Nephron (organoid): ENCODE results near the gene LCAT.

Experiments used
- H3K27ac Mint-ChIP-seq, 3 experiments: 2 replicates each; pipeline ENCODE4 v1.8.0; 2020; ENCODE audit warnings: mixed read lengths in 3 of 3, mild to moderate bottlenecking in 2 of 3, moderate library complexity in 1 of 3
- H3K27me3 Mint-ChIP-seq: 2 replicates; pipeline ENCODE4 v1.8.0; 2021; ENCODE audit warnings: low read depth, mild to moderate bottlenecking, moderate library complexity, mixed read lengths
- H3K36me3 Mint-ChIP-seq: 2 replicates; pipeline ENCODE4 v1.8.0; 2020; ENCODE audit warnings: low read depth, mixed read lengths
- H3K4me1 Mint-ChIP-seq: 2 replicates; pipeline ENCODE4 v1.8.0; 2020; ENCODE audit warnings: mixed read lengths
- H3K4me3 Mint-ChIP-seq, 3 experiments: 2 replicates each; pipeline ENCODE4 v1.8.0; 2020; ENCODE audit warnings: mild to moderate bottlenecking in 3 of 3, mixed read lengths in 3 of 3, moderate library complexity in 2 of 3
- H3K9me3 Mint-ChIP-seq: 2 replicates; pipeline ENCODE4 v1.8.0; 2020; ENCODE audit warnings: mixed read lengths
- TF ChIP-seq, protein P1 (sequence below), 3 experiments: fragments of 200-600 bp; sonication (generic); IDR thresholded peaks; one replicate each; pipeline ENCODE4 v1.5.0; 2021; ENCODE audit warnings: antibody characterized with exemption in 3 of 3; ENCODE audit not compliant: unreplicated experiment in 3 of 3

LCAT gene

GRCh38 chr16:67928561-67929364, 15.2 kb downstream of the LCAT start:
- Mint-ChIP-seq H3K36me3 (no peaks in the 10 kb centered on the region), H3K4me1 (peaks cover under 1% of the 10 kb centered on the region), H3K4me3 (no peak overlapping the region), H3K9me3 (no peaks in the 10 kb centered on the region), H3K27ac (no peak overlapping the region), H3K27me3 (no peaks in the 10 kb centered on the region)
- TF ChIP-seq, protein P1, sequence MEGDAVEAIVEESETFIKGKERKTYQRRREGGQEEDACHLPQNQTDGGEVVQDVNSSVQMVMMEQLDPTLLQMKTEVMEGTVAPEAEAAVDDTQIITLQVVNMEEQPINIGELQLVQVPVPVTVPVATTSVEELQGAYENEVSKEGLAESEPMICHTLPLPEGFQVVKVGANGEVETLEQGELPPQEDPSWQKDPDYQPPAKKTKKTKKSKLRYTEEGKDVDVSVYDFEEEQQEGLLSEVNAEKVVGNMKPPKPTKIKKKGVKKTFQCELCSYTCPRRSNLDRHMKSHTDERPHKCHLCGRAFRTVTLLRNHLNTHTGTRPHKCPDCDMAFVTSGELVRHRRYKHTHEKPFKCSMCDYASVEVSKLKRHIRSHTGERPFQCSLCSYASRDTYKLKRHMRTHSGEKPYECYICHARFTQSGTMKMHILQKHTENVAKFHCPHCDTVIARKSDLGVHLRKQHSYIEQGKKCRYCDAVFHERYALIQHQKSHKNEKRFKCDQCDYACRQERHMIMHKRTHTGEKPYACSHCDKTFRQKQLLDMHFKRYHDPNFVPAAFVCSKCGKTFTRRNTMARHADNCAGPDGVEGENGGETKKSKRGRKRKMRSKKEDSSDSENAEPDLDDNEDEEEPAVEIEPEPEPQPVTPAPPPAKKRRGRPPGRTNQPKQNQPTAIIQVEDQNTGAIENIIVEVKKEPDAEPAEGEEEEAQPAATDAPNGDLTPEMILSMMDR (IDR thresholded peaks at IDR 0.05; ENCODE audit: unreplicated experiment in 3 of 3): peak; percentile 73 to 83 (median 80)

DNA sequence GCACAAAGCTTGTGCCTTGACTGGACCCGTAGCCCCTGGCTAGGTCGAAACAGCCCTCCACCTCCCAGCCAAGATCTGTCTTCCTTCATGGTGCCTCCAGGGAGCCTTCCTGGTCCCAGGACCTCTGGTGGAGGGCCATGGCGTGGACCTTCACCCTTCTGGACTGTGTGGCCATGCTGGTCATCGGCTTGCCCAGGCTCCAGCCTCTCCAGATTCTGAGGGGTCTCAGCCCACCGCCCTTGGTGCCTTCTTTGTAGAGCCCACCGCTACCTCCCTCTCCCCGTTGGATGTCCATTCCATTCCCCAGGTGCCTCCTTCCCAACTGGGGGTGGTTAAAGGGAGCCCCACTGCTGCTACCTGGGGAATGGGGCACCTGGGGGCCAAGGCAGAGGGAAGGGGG, 15.8 kb downstream of the LCAT start:
- Mint-ChIP-seq H3K36me3 (no peaks in the 10 kb centered on the region), H3K9me3 (no peaks in the 10 kb centered on the region), H3K4me1 (peaks cover 1% of the 10 kb centered on the region), H3K27ac (no peak overlapping the region), H3K27me3 (no peaks in the 10 kb centered on the region), H3K4me3 (no peak overlapping the region)
- TF ChIP-seq, protein P1 (IDR thresholded peaks at IDR 0.05; ENCODE audit: unreplicated experiment in 3 of 3): no peak

- Mint-ChIP-seq H3K36me3 (no peaks in the 10 kb centered on the region), H3K4me1 (peaks cover 5% of the 10 kb centered on the region), H3K27ac (no peak overlapping the region), H3K9me3 (no peaks in the 10 kb centered on the region), H3K27me3 (no peaks in the 10 kb centered on the region), H3K4me3 (no peak overlapping the region)
- TF ChIP-seq, protein P1 (IDR thresholded peaks at IDR 0.05; ENCODE audit: unreplicated experiment in 3 of 3): no peak
These were observed 16.6 kb downstream of the LCAT start for GRCh38 chr16:67927131-67927941.

- no peaks in the 10 kb centered on the region for H3K27me3 Mint-ChIP-seq
- TF ChIP-seq, protein P1 (IDR thresholded peaks at IDR 0.05; ENCODE audit: unreplicated experiment in 3 of 3): no peak
- peaks cover 5% of the 10 kb centered on the region for H3K4me1 Mint-ChIP-seq
- no peaks in the 10 kb centered on the region for H3K9me3 Mint-ChIP-seq
- no peaks in the 10 kb centered on the region for H3K36me3 Mint-ChIP-seq
- H3K27ac Mint-ChIP-seq: no peak overlapping the region
- H3K4me3 Mint-ChIP-seq: no peak overlapping the region
These were observed 17.7 kb downstream of the LCAT start for GRCh38 chr16:67926181-67926750.

DNA sequence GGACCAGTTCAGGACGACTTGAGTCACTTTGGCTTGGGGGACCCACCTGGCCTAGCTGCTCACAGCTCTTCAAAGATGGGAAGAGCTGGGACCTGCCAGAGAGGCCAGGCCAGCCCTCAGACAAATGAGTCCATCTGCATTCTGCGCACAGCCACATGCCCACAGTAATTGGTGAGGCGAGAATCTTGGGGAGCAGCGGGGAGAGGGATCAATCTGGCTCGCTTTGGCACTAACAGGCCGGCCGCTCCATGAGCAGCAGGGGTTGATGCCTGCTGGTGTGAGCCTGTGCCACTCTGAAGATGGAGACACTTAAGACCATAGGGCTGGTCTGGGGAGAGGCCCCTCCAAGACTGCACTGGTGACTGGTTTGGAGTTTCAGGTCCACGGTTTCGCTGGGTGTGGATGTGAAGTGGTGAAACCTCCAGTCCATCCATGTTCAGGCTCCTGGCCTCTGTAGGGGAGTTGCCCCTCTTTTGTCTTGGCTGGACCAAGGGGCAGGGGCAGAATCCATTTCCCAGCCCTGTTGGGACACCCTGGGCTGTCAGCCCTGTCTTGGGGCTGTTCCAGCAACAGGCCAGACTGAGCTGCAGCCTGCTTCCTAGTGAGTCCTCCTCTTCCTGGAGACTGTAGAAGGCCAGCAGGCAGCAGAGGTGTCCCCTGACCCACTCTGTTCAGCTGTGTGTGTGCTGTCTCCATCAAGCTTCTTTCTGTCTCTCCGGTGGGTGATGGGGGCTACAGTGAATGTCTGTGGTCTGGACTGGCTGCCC, 19.6 kb downstream of the LCAT start:
- no peak overlapping the region for H3K4me3 Mint-ChIP-seq
- no peaks in the 10 kb centered on the region for H3K27me3 Mint-ChIP-seq
- H3K4me1 Mint-ChIP-seq: peaks cover 5% of the 10 kb centered on the region
- TF ChIP-seq, protein P1 (IDR thresholded peaks at IDR 0.05; ENCODE audit: unreplicated experiment in 3 of 3): no peak
- no peaks in the 10 kb centered on the region for H3K36me3 Mint-ChIP-seq
- no peaks in the 10 kb centered on the region for H3K9me3 Mint-ChIP-seq
- no peak overlapping the region for H3K27ac Mint-ChIP-seq
